H9 (cell line): ENCODE data around the gene BAIAP2. TPM values are rescaled to one million over a fixed set of nuclear protein-coding genes. Genes with fewer than 3 reads are reported as not detected.

Experiments
- DNase-seq: peaks from one replicate; pipeline ENCODE4 v3.0.0-alpha.2; 2017
- H2AFZ ChIP-seq: one replicate; pipeline ENCODE4 v1.6.1; 2013; ENCODE audit warnings: mild to moderate bottlenecking, low read length, control low read depth, moderate library complexity
- H2AK5ac ChIP-seq: 2 replicates; pipeline ENCODE4 v1.6.1; 2013; ENCODE audit warnings: low read length, control low read depth, mixed read lengths; ENCODE audit not compliant: insufficient read length
- H2BK120ac ChIP-seq: one replicate; pipeline ENCODE4 v1.6.1; 2013; ENCODE audit warnings: low read depth, mild to moderate bottlenecking, low read length, control low read depth, inconsistent platforms; ENCODE audit not compliant: poor library complexity, severe bottlenecking
- H2BK12ac ChIP-seq: 2 replicates; pipeline ENCODE4 v1.6.1; 2013; ENCODE audit warnings: low read length, control low read depth, mixed read lengths, low read depth; ENCODE audit not compliant: insufficient read length
- H2BK15ac ChIP-seq: 2 replicates; pipeline ENCODE4 v1.6.1; 2013; ENCODE audit warnings: low read depth, low read length, control low read depth
- H2BK20ac ChIP-seq: one replicate; pipeline ENCODE4 v1.6.1; 2013; ENCODE audit warnings: low read depth, mild to moderate bottlenecking, low read length, control low read depth, inconsistent platforms; ENCODE audit not compliant: poor library complexity, severe bottlenecking
- H2BK5ac ChIP-seq: 2 replicates; pipeline ENCODE4 v1.6.1; 2013; ENCODE audit warnings: low read length, control low read depth, mixed read lengths; ENCODE audit not compliant: insufficient read length
- H3K14ac ChIP-seq: 2 replicates; pipeline ENCODE4 v1.6.1; 2013; ENCODE audit warnings: low read length, control low read depth; ENCODE audit not compliant: insufficient read depth
- H3K18ac ChIP-seq: 2 replicates; pipeline ENCODE4 v1.6.1; 2013; ENCODE audit warnings: low read depth, mild to moderate bottlenecking, mixed read lengths, low read length, control low read depth; ENCODE audit not compliant: insufficient read length
- H3K23ac ChIP-seq: 2 replicates; pipeline ENCODE4 v1.6.1; 2013; ENCODE audit warnings: low read length, control low read depth, mixed read lengths, low read depth; ENCODE audit not compliant: insufficient read length
- H3K23me2 ChIP-seq: 2 replicates; pipeline ENCODE4 v1.6.1; 2013; ENCODE audit warnings: low read depth, mild to moderate bottlenecking, mixed read lengths, low read length, control low read depth; ENCODE audit not compliant: insufficient read length, poor library complexity, severe bottlenecking
- H3K27ac ChIP-seq: 2 replicates; pipeline ENCODE4 v1.5.1; 2013; ENCODE audit warnings: low read length, control low read depth, mixed read lengths, low read depth; ENCODE audit not compliant: insufficient read length
- H3K27me3 ChIP-seq: 2 replicates; pipeline ENCODE4 v1.6.1; 2013; ENCODE audit warnings: low read length, control low read depth, inconsistent platforms; ENCODE audit not compliant: insufficient read depth
- H3K4ac ChIP-seq: 2 replicates; pipeline ENCODE4 v1.6.1; 2013; ENCODE audit warnings: low read depth, mild to moderate bottlenecking, control low read depth, inconsistent platforms, low read length, moderate library complexity
- H3K4me1 ChIP-seq: 2 replicates; pipeline ENCODE4 v1.6.1; 2013; ENCODE audit warnings: low read length, control low read depth, inconsistent platforms; ENCODE audit not compliant: insufficient read depth
- H3K4me2 ChIP-seq: 2 replicates; pipeline ENCODE4 v1.6.1; 2013; ENCODE audit warnings: low read length, control low read depth, mixed read lengths; ENCODE audit not compliant: insufficient read length, insufficient read depth
- H3K56ac ChIP-seq: 2 replicates; pipeline ENCODE4 v1.6.1; 2013; ENCODE audit warnings: low read depth, mild to moderate bottlenecking, mixed read lengths, low read length, control low read depth; ENCODE audit not compliant: insufficient read length
- H3K79me1 ChIP-seq: 2 replicates; pipeline ENCODE4 v1.6.1; 2013; ENCODE audit warnings: low read depth, mild to moderate bottlenecking, moderate library complexity, low read length, control low read depth, inconsistent platforms; ENCODE audit not compliant: insufficient read depth, poor library complexity, severe bottlenecking
- H3K79me2 ChIP-seq: 2 replicates; pipeline ENCODE4 v1.6.1; 2013; ENCODE audit warnings: low read length, control low read depth, inconsistent platforms; ENCODE audit not compliant: insufficient read depth
- H3K9ac ChIP-seq: 2 replicates; pipeline ENCODE4 v1.6.1; 2013; ENCODE audit warnings: low read length, control low read depth, mixed read lengths; ENCODE audit not compliant: insufficient read length; ENCODE audit errors: extremely low read depth
- H3K9me3 ChIP-seq: one replicate; pipeline ENCODE4 v1.6.1; 2013; ENCODE audit warnings: low read depth, low read length, inconsistent platforms; ENCODE audit not compliant: control insufficient read depth
- H3T11ph ChIP-seq: one replicate; pipeline ENCODE4 v1.6.1; 2013; ENCODE audit warnings: mild to moderate bottlenecking, low read length, control low read depth, inconsistent platforms
- H4K20me1 ChIP-seq: one replicate; pipeline ENCODE4 v1.6.1; 2013; ENCODE audit not compliant: control insufficient read depth, insufficient read length, insufficient read depth
- H4K5ac ChIP-seq: 2 replicates; pipeline ENCODE4 v1.6.1; 2013; ENCODE audit warnings: low read depth, mild to moderate bottlenecking, mixed read lengths, low read length, control low read depth; ENCODE audit not compliant: insufficient read length
- H4K8ac ChIP-seq: replicated peaks from 2 replicates; pipeline ENCODE4 v1.6.1; 2013; ENCODE audit warnings: low read length, control low read depth, mixed read lengths, low read depth; ENCODE audit not compliant: insufficient read length
- H4K91ac ChIP-seq: 2 replicates; pipeline ENCODE4 v1.6.1; 2013; ENCODE audit warnings: low read depth, mild to moderate bottlenecking, moderate library complexity, mixed read lengths, low read length, control low read depth; ENCODE audit not compliant: insufficient read length
- H3K27ac Mint-ChIP-seq, 3 experiments: 2 replicates in 2 of 3; 3 replicates in 1 of 3; pipeline ENCODE4 v1.8.0; 2020 to 2021; ENCODE audit warnings: mixed read lengths in 3 of 3, mild to moderate bottlenecking in 1 of 3, moderate library complexity in 1 of 3
- H3K27me3 Mint-ChIP-seq: 2 replicates; pipeline ENCODE4 v1.8.0; 2021; ENCODE audit warnings: low read depth, mild to moderate bottlenecking, moderate library complexity, mixed read lengths
- H3K36me3 Mint-ChIP-seq, 3 experiments: 2 replicates in 2 of 3; 3 replicates in 1 of 3; pipeline ENCODE4 v1.8.0; 2020 to 2021; ENCODE audit warnings: low read depth in 3 of 3, mixed read lengths in 3 of 3; ENCODE audit not compliant: insufficient read depth in 1 of 3
- H3K4me1 Mint-ChIP-seq, 2 experiments: 2 replicates each; pipeline ENCODE4 v1.8.0; 2020; ENCODE audit warnings: mixed read lengths in 2 of 2
- H3K4me3 Mint-ChIP-seq, 2 experiments: 2 replicates in 1 of 2; 3 replicates in 1 of 2; pipeline ENCODE4 v1.8.0; 2020 to 2021; ENCODE audit warnings: mild to moderate bottlenecking in 2 of 2, mixed read lengths in 2 of 2, moderate library complexity in 1 of 2
- H3K9me3 Mint-ChIP-seq, 2 experiments: 2 replicates in 1 of 2; 3 replicates in 1 of 2; pipeline ENCODE4 v1.8.0; 2020; ENCODE audit warnings: mild to moderate bottlenecking in 2 of 2, mixed read lengths in 2 of 2, moderate library complexity in 1 of 2
- WGBS: extraction: QIAGEN DNeasy Blood & Tissue Kit; methylation state at CpG from one replicate; pipeline ENCODE4 v1.1.7; 2013; ENCODE audit warnings: missing lambda C conversion rate, low lambda C conversion rate, mixed read lengths; ENCODE audit not compliant: insufficient read length; ENCODE audit errors: extremely low coverage; 5-methylcytosine and 5-hydroxymethylcytosine counted together
- total RNA-seq: library from RNA; stranded (reverse); gene quantifications from 2 replicates; pipeline ENCODE4 v1.2.1, GENCODE V29; 2021
- TF ChIP-seq, protein P1 (sequence below): fragments of 200-600 bp; sonication (generic); conservative IDR thresholded peaks from 3 replicates; pipeline ENCODE4 v1.8.0; 2021; ENCODE audit warnings: antibody characterized with exemption, mild to moderate bottlenecking

Gene BAIAP2
- total RNA-seq, 1 experiment from 2014 or later, result 27.8 TPM

DNA sequence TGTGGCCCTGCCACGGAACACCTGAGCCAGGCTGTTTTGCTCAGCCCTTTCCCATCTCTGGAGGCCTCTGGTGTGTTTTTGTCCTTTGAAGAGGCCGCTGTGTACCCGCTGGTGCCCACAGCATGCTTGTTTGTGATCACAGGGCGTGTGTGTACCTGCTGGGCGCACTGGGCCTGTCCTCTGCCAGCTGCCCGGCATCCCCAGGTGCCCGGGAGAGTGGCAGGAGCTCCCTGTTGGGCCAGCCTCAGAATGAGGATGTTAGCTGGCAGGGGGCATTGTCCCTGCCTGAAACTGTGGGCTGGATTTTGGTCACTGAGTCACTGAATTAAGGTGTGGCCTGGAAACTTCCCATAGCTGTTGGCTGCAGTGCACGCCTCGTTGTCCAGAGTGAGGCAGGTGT, 31.1 kb downstream of the BAIAP2 start:
- no peak overlapping the region for H3K27ac Mint-ChIP-seq
- Histone ChIP-seq H3K4ac (no peak overlapping the region), H3T11ph (no peak overlapping the region), H2BK120ac (no peak overlapping the region), H3K9ac (no peak overlapping the region), H2BK20ac (no peak overlapping the region), H4K5ac (no peak overlapping the region), H3K79me2 (no peaks in the 10 kb centered on the region), H3K18ac (no peak overlapping the region), H3K14ac (no peak overlapping the region), H3K4me1 (no peaks in the 10 kb centered on the region), H3K4me2 (no peak overlapping the region), H3K27ac (no peak overlapping the region), H3K23me2 (no peaks in the 10 kb centered on the region), H2BK12ac (no peak overlapping the region), H3K56ac (no peak overlapping the region), H3K23ac (no peak overlapping the region), H4K20me1 (no peaks in the 10 kb centered on the region), H3K27me3 (no peaks in the 10 kb centered on the region), H3K79me1 (no peaks in the 10 kb centered on the region), H2BK15ac (no peak overlapping the region), H3K9me3 (no peaks in the 10 kb centered on the region), H4K91ac (no peak overlapping the region), H4K8ac (no peak overlapping the region), H2BK5ac (no peak overlapping the region), H2AK5ac (no peak overlapping the region), H2AFZ (no peak overlapping the region)
- no peaks in the 10 kb centered on the region for H3K9me3 Mint-ChIP-seq
- peaks cover 0 to 6% (median 4%) of the 10 kb centered on the region in 3 experiments; a peak in 5 of 7 replicates for H3K36me3 Mint-ChIP-seq
- no CpG with 5 or more reads among the region's 9 CpGs for WGBS
- TF ChIP-seq, protein P1, sequence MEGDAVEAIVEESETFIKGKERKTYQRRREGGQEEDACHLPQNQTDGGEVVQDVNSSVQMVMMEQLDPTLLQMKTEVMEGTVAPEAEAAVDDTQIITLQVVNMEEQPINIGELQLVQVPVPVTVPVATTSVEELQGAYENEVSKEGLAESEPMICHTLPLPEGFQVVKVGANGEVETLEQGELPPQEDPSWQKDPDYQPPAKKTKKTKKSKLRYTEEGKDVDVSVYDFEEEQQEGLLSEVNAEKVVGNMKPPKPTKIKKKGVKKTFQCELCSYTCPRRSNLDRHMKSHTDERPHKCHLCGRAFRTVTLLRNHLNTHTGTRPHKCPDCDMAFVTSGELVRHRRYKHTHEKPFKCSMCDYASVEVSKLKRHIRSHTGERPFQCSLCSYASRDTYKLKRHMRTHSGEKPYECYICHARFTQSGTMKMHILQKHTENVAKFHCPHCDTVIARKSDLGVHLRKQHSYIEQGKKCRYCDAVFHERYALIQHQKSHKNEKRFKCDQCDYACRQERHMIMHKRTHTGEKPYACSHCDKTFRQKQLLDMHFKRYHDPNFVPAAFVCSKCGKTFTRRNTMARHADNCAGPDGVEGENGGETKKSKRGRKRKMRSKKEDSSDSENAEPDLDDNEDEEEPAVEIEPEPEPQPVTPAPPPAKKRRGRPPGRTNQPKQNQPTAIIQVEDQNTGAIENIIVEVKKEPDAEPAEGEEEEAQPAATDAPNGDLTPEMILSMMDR, result no peak
- no peak overlapping the region for H3K4me3 Mint-ChIP-seq
- peaks cover 18 to 19% of the 10 kb centered on the region in 2 experiments for H3K4me1 Mint-ChIP-seq
- H3K27me3 Mint-ChIP-seq, result no peaks in the 10 kb centered on the region
- no peak for DNase-seq
